GM20000 (cell line): ENCODE measurements around the gene SLC5A5.

Source experiments
- DNase-seq: peaks from one replicate; pipeline ENCODE4 v3.0.0; 2012; ENCODE audit warnings: low spot score
- CTCF ChIP-seq: IDR thresholded peaks from 2 replicates; pipeline ENCODE4 v1.5.1; 2012; ENCODE audit warnings: mild to moderate bottlenecking, control low read depth; ENCODE audit errors: extremely low read depth, missing control alignments

Gene SLC5A5

GRCh38 chr19:17842663-17843291 is 29.0 kb upstream of the SLC5A5 start:
- no peak for TF ChIP-seq CTCF
- DNase-seq: no peak

DNA sequence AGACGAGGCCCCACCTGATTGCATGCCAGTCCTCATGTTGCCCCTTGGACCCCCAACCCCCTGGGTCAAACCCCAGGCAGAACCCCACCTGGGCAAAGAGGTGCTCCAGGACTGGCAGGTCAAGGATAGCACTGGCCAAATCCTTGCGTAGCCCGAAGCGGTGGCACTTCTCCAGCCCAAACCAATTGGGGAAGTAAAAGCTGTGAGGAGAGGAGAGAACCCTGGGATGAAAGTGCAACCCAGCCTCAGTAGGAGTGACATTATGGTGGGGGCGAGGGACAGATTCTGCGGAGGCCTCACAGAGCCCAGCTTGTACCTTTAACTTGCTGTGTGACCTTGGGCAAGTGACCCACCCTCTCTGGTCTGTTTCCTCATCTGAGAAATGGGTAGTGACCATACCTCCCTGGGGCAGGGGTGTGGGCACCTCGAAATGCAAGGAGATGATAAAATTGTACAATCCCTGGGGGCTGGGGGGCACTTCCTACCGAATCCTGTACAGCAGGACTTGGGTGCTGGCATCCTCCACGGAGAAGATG is 28.4 kb upstream of the SLC5A5 start:
- no peak for TF ChIP-seq CTCF
- DNase-seq: no peak

- DNase-seq: no peak
- no peak for TF ChIP-seq CTCF
Observed at GRCh38 chr19:17843908-17844490, 27.7 kb upstream of the SLC5A5 start.

GRCh38 chr19:17846146-17846545 is 25.6 kb upstream of the SLC5A5 start:
- no peak for TF ChIP-seq CTCF
- no peak for DNase-seq

- peak; percentile 89 for DNase-seq
- TF ChIP-seq CTCF: no peak
Observed at GRCh38 chr19:17847538-17848366, 24.0 kb upstream of the SLC5A5 start, which contains the start of gene JAK3. JAK3 (minus strand) TSS chr19:17847982; CDS start chr19:17844417, 3,565 bp downstream.

GRCh38 chr19:17848595-17849292 is 23.0 kb upstream of the SLC5A5 start:
- TF ChIP-seq CTCF: no peak
- DNase-seq: no peak
